Embryonic facial prominence (tissue), 1 donor: ENCODE results near the gene CASR.
"Not testable (repeated sequence)": the region's sequence is repeated elsewhere in the genome, so short reads cannot be mapped to it uniquely, and the experiment has no call there.

Source experiments
- DNase-seq: peaks from one replicate; pipeline ENCODE4 v3.0.0-alpha.2; 2016; ENCODE audit errors: extremely low spot score

The CASR gene

GRCh38 chr3:122183521-122183892 lies at the start of gene CASR:
CASR (plus strand) TSS chr3:122183668; CDS start chr3:122254190, 70,522 bp downstream.
- no peak for DNase-seq

- no peak for DNase-seq
These were observed 37.0 kb upstream of the CASR start for GRCh38 chr3:122146466-122146865.

GRCh38 chr3:122148941-122149627 lies 34.4 kb upstream of the CASR start:
- no peak for DNase-seq

GRCh38 chr3:122151480-122151879 lies 32.0 kb upstream of the CASR start:
- DNase-seq, result no peak

GRCh38 chr3:122164983-122165382 lies 18.5 kb upstream of the CASR start:
- not testable (repeated sequence) for DNase-seq

- no peak for DNase-seq
These were observed 15.8 kb upstream of the CASR start for GRCh38 chr3:122167630-122168029.

- no peak for DNase-seq
These were observed 15.4 kb upstream of the CASR start for GRCh38 chr3:122168044-122168443.

GRCh38 chr3:122169911-122170310 lies 13.6 kb upstream of the CASR start:
- no peak for DNase-seq

- not testable (repeated sequence) for DNase-seq
These were observed 12.1 kb upstream of the CASR start for GRCh38 chr3:122171361-122171760.

GRCh38 chr3:122178711-122179110 lies 4.8 kb upstream of the CASR start:
- DNase-seq, result no peak

GRCh38 chr3:122183893-122184590 lies 574 bp downstream of the CASR start:
- no peak for DNase-seq

- no peak for DNase-seq
These were observed 1.1 kb downstream of the CASR start for GRCh38 chr3:122184591-122184929.

GRCh38 chr3:122186372-122186771 lies 2.9 kb downstream of the CASR start:
- DNase-seq, result no peak

- no peak for DNase-seq
These were observed 5.3 kb downstream of the CASR start for GRCh38 chr3:122188737-122189136.

- no peak for DNase-seq
These were observed 5.9 kb downstream of the CASR start for GRCh38 chr3:122189357-122189756.

- no peak for DNase-seq
These were observed 7.1 kb downstream of the CASR start for GRCh38 chr3:122190525-122190924.

GRCh38 chr3:122198966-122199365 lies 15.5 kb downstream of the CASR start:
- DNase-seq, result no peak

GRCh38 chr3:122199552-122199951 lies 16.1 kb downstream of the CASR start:
- no peak for DNase-seq

GRCh38 chr3:122200661-122201060 lies 17.2 kb downstream of the CASR start:
- DNase-seq, result no peak

GRCh38 chr3:122201476-122201875 lies 18.0 kb downstream of the CASR start:
- DNase-seq, result not testable (repeated sequence)

- DNase-seq, result no peak
These were observed 25.1 kb downstream of the CASR start for GRCh38 chr3:122208579-122208978.

- DNase-seq, result no peak
These were observed 30.2 kb downstream of the CASR start for GRCh38 chr3:122213650-122214049.

- DNase-seq, result no peak
These were observed 31.2 kb downstream of the CASR start for GRCh38 chr3:122214711-122215110.
